GM12874 (cell line): ENCODE results near the gene SESN3.

ENCODE experiments used
- TF ChIP-seq, protein P1 (sequence below): IDR thresholded peaks from 2 replicates; pipeline ENCODE4 v1.5.1; 2011; ENCODE audit warnings: low read depth, mild to moderate bottlenecking, control low read depth, low read length, moderate library complexity; ENCODE audit not compliant: insufficient read depth

The SESN3 gene

DNA sequence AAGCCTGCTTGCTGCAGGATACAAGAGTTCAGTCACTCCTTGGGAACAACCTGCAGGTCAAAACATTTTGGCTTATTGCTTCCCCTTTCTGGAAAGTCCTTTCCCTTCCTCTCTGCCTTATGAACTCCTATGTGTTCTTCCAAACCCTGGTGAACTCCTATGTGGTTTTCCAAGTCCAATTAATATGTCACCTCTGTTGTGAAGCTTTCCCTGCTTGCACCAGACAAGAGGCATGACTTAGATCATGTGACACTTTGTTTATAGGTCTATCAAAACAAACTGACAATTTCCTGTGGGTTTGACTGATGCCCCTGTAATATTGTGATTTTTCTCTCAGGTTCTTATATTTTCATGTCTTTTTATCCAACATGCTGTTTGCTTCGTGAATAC, 77.2 kb downstream of the SESN3 start:
- TF ChIP-seq, protein P1, sequence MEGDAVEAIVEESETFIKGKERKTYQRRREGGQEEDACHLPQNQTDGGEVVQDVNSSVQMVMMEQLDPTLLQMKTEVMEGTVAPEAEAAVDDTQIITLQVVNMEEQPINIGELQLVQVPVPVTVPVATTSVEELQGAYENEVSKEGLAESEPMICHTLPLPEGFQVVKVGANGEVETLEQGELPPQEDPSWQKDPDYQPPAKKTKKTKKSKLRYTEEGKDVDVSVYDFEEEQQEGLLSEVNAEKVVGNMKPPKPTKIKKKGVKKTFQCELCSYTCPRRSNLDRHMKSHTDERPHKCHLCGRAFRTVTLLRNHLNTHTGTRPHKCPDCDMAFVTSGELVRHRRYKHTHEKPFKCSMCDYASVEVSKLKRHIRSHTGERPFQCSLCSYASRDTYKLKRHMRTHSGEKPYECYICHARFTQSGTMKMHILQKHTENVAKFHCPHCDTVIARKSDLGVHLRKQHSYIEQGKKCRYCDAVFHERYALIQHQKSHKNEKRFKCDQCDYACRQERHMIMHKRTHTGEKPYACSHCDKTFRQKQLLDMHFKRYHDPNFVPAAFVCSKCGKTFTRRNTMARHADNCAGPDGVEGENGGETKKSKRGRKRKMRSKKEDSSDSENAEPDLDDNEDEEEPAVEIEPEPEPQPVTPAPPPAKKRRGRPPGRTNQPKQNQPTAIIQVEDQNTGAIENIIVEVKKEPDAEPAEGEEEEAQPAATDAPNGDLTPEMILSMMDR: no peak

DNA sequence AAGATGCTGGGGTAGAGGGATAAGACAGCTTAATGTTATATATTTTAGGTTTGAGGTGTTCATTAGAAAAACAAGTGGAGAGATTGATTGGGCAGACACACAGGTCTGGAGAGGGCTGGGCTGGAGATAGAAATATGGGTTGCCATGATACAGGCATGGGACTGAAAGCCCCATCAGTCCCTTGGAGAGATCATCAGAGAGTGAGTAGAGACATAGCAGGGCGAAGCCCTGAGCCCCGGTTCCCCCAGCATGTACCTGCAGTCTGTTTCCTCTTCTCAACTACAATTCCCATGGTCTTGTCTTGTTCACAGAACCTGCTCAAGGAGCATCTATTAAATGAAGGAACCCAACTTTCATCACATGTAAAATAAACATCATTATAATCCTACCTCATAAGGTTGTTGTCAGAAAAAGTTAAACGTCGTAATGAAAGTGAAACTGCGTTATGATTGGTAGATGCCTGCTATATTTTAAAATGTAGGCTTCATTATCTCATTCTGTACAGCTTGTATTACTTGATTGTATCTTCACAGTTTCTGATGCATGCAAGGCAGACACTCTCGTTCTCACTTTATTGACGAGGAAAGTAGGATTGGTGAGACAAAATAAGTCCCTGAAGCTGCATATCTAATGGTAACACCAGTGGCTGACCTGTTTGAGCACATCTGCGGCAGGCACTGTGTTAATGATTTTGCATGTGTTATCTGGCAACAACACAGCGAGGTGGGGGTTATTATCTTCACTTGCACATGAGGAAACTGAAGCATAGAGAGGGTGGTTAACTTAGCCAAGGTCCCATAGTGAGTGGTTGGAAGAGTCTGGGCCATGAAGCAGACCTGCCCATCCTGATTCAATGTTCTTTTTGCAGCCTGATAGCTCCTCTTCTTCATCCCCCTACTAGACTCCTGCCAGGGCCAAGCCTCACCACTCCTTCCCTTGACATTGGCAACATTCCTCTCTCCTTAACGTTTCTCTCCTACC, 77.8 kb downstream of the SESN3 start:
- TF ChIP-seq, protein P1: no peak

DNA sequence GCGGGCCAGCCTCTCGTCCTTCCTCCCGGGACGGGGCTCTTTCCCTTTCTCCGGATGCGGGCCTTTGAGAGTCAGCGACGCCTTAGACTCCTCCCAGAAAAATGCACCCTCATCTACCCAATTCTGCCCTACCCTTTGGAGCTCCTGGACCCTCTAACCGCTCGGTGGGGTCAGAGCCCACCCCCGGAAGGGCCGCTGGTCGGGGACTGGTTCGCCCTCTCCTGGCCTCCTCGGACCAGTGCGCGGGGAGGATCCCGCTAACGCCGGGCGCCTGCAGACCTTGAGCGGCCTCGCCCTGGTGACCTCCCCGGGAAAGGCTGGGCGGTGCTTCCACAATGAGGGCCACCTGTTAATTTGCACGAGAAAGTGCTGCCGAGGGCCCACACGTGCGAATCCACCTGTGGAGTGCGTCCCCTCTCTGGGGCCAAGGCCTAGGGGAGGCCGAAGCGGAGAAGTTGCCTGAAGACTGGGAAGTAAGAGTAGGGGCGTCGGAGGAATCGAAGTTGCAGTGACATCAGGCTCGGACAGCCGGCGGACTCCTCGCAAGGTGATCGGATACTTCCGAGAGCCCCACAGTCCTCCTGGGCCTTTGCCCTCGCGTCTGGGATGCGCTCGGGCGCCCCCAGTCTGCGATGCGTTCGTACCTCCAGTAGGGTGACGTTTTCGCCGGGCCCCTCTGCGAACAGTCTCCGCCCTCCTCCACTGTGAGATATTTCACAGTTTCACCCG, 79.9 kb downstream of the SESN3 start:
- TF ChIP-seq, protein P1: peak; percentile 77

DNA sequence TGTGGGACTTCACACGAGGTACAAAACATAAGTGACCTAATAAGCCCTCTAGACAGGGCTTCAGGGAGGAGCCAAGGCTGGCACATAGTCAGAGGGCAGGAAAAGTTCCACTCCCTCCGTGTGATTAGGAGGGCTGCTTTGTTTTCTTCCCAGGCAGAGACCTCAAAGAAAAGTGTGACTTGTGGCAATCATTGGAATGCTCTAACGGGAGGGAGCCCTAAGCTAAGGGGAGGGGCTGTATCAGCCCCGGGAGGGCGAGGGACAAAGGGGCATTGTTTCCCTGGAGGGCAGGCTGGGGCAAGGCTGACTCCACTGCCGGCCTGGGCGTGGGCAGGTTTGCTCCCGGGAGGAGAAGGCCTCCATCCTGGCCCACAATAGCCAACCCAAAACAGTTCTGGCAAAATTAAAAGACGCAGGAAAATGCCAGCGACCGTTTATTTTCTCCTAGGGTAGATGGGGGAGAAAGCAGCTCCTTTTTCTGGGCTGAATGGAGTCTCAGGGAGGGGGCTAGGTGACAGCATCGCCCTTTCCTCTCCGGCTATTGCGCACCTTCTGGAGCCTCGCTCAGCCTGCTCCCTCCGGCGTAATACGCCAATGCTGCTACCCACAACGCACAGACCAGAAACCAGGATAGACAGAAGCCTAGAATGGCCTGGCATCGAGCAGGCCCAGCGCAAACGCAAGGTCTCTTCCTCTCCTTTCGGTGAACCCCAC, 81.2 kb downstream of the SESN3 start:
- TF ChIP-seq, protein P1: no peak

DNA sequence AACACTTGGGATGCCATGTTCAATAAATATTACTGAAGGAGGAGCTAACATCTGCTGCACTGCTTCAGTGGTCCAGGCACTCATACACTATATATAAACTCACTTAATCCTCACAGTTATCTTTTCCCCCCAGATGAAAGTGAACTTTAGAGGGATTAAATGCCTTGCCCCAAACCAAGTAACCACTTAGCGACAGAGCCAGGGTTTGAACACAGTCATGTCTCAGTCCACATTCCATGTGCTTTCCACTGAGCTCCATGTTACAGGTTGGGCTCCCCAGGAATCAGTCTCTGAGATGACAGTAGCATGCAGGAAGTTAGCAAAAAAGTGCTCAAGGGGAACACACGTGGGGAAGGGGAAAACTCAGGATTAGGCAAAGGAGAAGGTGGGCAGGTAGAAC, 82.1 kb downstream of the SESN3 start:
- TF ChIP-seq, protein P1: no peak

DNA sequence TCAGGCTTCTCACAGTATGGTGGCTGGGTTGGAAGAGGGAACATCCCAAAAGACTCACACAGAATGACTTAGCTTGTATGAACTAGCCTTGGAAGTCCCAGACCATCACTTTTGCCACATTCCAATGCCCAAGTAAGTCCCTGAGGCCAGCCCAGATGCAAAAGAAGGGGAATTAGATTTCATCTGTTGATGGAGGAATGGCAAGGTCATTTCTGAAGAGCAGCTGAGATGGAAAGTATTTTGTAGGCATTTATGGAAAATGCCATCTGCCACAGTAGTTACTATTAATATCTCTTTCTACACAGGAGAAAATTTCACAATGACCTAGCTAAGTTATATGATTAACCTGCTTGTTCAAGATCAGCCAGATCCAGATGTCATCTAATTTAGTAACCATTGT, 82.6 kb downstream of the SESN3 start:
- TF ChIP-seq, protein P1: no peak
